Ishikawa (cell line): ENCODE results near the gene ITGA1.

Source experiments
- EP300 ChIP-seq: IDR thresholded peaks from 2 replicates; pipeline ENCODE4 v1.6.1; 2012; ENCODE audit warnings: borderline replicate concordance
- FOXM1 ChIP-seq: IDR thresholded peaks from 2 replicates; pipeline ENCODE4 v1.6.1; 2012; ENCODE audit warnings: low read depth, borderline replicate concordance
- MAX ChIP-seq: IDR thresholded peaks from 2 replicates; pipeline ENCODE4 v1.6.1; 2012
- RAD21 ChIP-seq: IDR thresholded peaks from 2 replicates; pipeline ENCODE4 v1.6.1; 2012; ENCODE audit warnings: low read depth
- TCF12 ChIP-seq: IDR thresholded peaks from 2 replicates; pipeline ENCODE4 v1.6.1; 2012; ENCODE audit warnings: low read depth

DNA sequence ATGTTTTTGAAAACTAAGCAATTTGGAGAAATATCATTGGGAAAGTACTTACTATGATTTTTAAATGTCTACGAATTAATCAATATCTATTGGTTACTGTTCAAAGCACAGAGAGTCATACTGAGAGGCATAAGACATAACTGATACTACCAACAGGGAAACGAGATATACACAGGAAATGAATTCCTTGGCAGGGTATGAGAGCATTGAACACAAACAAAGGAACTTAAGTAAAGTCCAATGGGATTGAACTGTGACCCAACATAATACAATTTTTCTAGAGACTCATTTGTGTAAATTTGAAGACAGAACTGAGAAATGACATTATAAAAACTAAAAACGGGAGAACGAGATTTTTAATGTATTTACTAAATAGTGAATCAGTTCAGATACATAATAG is 1.3 kb upstream of the ITGA1 start:
- TF ChIP-seq TCF12 (no peak), MAX (no peak), RAD21 (no peak), FOXM1 (no peak), EP300 (no peak)
